Nephron progenitor cell (in vitro differentiated cells): ENCODE data around the gene CITED2.

Experiments used
- DNase-seq: peaks from one replicate; pipeline ENCODE4 v3.0.0; 2021
- H3K27ac Mint-ChIP-seq: 2 replicates; pipeline ENCODE4 v1.8.0; 2021; ENCODE audit warnings: mild to moderate bottlenecking, moderate library complexity, mixed read lengths
- H3K27me3 Mint-ChIP-seq: 2 replicates; pipeline ENCODE4 v1.8.0; 2021; ENCODE audit warnings: mild to moderate bottlenecking, low read depth, mixed read lengths; ENCODE audit not compliant: poor library complexity
- H3K36me3 Mint-ChIP-seq: 2 replicates; pipeline ENCODE4 v1.8.0; 2021; ENCODE audit warnings: low read depth, mixed read lengths
- H3K4me1 Mint-ChIP-seq: 2 replicates; pipeline ENCODE4 v1.8.0; 2021; ENCODE audit warnings: mixed read lengths
- H3K4me3 Mint-ChIP-seq: 2 replicates; pipeline ENCODE4 v1.8.0; 2021; ENCODE audit warnings: mild to moderate bottlenecking, moderate library complexity, mixed read lengths
- H3K9me3 Mint-ChIP-seq: 2 replicates; pipeline ENCODE4 v1.8.0; 2021; ENCODE audit warnings: mild to moderate bottlenecking, moderate library complexity, mixed read lengths
- CTCF ChIP-seq: fragments of 200-600 bp; sonication (generic); IDR thresholded peaks from 2 replicates; pipeline ENCODE4 v1.5.0; 2021; ENCODE audit warnings: antibody characterized with exemption

The CITED2 gene

GRCh38 chr6:139355777-139356445, 18.5 kb downstream of the CITED2 start:
- Mint-ChIP-seq H3K27ac (no peak overlapping the region), H3K36me3 (no peaks in the 10 kb centered on the region), H3K27me3 (no peaks in the 10 kb centered on the region), H3K4me3 (no peak overlapping the region), H3K9me3 (no peaks in the 10 kb centered on the region), H3K4me1 (no peaks in the 10 kb centered on the region)
- no peak for DNase-seq
- TF ChIP-seq CTCF: no peak

DNA sequence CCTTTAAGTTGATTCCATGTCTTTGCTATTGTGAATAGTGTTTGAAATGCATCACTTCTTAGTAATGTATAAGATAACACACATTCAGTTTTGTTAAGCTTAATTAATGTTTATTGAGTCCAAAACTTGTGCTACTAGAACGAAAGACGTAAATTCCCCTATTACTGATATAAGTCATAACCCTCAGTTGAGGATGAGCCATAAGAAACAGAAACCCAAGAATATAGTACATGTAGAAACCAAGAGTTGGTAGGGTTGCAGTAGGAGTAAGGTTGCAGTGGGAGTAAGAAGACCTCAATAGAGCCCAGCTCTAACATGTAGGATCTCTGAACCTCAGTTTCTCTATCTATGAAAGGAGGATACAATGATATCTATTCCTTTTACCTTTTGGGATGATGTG, 19.3 kb downstream of the CITED2 start:
- Mint-ChIP-seq H3K9me3 (no peaks in the 10 kb centered on the region), H3K4me1 (no peaks in the 10 kb centered on the region), H3K4me3 (no peak overlapping the region), H3K27me3 (no peaks in the 10 kb centered on the region), H3K36me3 (no peaks in the 10 kb centered on the region), H3K27ac (no peak overlapping the region)
- no peak for TF ChIP-seq CTCF
- DNase-seq: no peak

GRCh38 chr6:139354189-139354588, 20.3 kb downstream of the CITED2 start:
- TF ChIP-seq CTCF: no peak
- H3K4me1 Mint-ChIP-seq: no peaks in the 10 kb centered on the region
- H3K4me3 Mint-ChIP-seq: no peak overlapping the region
- H3K9me3 Mint-ChIP-seq: no peaks in the 10 kb centered on the region
- DNase-seq: no peak
- H3K36me3 Mint-ChIP-seq: no peaks in the 10 kb centered on the region
- no peak overlapping the region for H3K27ac Mint-ChIP-seq
- no peaks in the 10 kb centered on the region for H3K27me3 Mint-ChIP-seq

DNA sequence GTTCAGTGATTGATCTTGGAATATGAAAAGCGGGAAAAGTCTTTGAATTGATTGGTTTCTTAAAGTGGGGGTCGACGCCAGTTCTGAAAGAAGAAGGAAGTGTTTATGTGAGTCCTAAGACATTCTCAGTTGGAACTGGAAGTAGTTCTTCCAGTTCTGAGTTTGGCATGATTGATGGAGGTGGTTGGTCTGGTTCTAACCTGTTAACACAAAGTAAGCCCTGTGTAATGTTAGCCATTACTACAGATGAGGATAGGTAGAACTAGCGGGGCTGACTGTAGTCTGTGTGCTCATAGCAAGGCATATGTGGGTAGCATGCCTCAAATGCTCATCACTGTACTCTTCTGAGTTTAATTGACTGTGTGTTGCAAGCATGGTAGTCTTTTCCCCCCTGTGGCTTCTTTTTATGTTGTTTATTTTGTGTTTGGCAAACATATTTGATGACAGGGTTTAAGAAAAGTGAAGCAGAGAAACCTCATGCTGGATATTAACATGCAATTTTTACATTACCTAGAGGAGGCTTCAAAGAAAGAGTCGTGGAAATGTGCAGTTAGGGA, 24.9 kb downstream of the CITED2 start:
- Mint-ChIP-seq H3K27ac (no peak overlapping the region), H3K4me3 (no peak overlapping the region), H3K9me3 (no peaks in the 10 kb centered on the region), H3K36me3 (no peaks in the 10 kb centered on the region), H3K4me1 (no peaks in the 10 kb centered on the region), H3K27me3 (no peaks in the 10 kb centered on the region)
- no peak for TF ChIP-seq CTCF
- DNase-seq: no peak

- no peak overlapping the region for H3K4me3 Mint-ChIP-seq
- H3K27ac Mint-ChIP-seq: no peak overlapping the region
- no peaks in the 10 kb centered on the region for H3K4me1 Mint-ChIP-seq
- TF ChIP-seq CTCF: no peak
- no peaks in the 10 kb centered on the region for H3K36me3 Mint-ChIP-seq
- H3K9me3 Mint-ChIP-seq: peaks cover 5% of the 10 kb centered on the region
- no peaks in the 10 kb centered on the region for H3K27me3 Mint-ChIP-seq
- no peak for DNase-seq
Measured at GRCh38 chr6:139346392-139346791, 28.1 kb downstream of the CITED2 start.
